ENCODE results near the gene RPL38.

RPL38 gene

DNA sequence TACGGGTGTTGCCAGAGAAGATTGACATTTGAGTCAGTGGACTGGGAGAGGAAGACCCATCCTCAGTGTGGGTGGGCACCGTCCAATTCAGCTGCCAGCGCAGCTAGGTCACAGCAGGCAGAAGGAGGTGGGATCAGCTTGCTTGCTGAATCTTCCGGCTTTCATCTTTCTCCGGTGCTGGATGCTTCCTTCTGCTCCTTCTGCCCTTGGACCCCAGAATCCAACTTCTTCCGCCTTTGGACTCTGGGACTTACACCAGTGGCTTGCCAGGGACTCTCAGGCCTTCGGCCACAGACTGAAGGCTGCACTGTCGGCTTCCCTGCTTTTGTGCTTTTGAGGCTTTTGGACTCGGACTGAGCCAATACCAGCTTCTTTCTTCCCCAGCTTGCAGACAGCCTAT is 46.1 kb upstream of the RPL38 start:
- Histone ChIP-seq H2AFZ (ENCODE audit: low read depth, low read length, severe bottlenecking) (no peak overlapping the region), H3K27me3 (ENCODE audit: low read length) (no peaks in the 10 kb centered on the region), H3K36me3 (ENCODE audit: low read length) (no peaks in the 10 kb centered on the region), H4K20me1 (ENCODE audit: low read depth, low read length) (no peaks in the 10 kb centered on the region), H3K79me2 (ENCODE audit: insufficient read depth, low read length) (no peaks in the 10 kb centered on the region), H3K4me3 (ENCODE audit: insufficient read depth, low read length, poor library complexity, severe bottlenecking) (no peak overlapping the region), H3K4me2 (ENCODE audit: low read depth, low read length, poor library complexity, severe bottlenecking) (no peak overlapping the region), H3K27ac (ENCODE audit: low read depth, low read length) (no peak overlapping the region), H3F3A (ENCODE audit: insufficient read depth) (no peaks in the 10 kb centered on the region), H3K9me3 (ENCODE audit: insufficient read depth, low read length) (no peaks in the 10 kb centered on the region), H3K9me2 (replicated peaks; ENCODE audit: insufficient read depth, low read length) (no peaks in the 10 kb centered on the region), H3K9ac (ENCODE audit: low read length) (no peak overlapping the region)
- TF ChIP-seq, protein P1, sequence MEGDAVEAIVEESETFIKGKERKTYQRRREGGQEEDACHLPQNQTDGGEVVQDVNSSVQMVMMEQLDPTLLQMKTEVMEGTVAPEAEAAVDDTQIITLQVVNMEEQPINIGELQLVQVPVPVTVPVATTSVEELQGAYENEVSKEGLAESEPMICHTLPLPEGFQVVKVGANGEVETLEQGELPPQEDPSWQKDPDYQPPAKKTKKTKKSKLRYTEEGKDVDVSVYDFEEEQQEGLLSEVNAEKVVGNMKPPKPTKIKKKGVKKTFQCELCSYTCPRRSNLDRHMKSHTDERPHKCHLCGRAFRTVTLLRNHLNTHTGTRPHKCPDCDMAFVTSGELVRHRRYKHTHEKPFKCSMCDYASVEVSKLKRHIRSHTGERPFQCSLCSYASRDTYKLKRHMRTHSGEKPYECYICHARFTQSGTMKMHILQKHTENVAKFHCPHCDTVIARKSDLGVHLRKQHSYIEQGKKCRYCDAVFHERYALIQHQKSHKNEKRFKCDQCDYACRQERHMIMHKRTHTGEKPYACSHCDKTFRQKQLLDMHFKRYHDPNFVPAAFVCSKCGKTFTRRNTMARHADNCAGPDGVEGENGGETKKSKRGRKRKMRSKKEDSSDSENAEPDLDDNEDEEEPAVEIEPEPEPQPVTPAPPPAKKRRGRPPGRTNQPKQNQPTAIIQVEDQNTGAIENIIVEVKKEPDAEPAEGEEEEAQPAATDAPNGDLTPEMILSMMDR (IDR thresholded peaks at IDR 0.05; ENCODE audit: insufficient read depth, low read length, poor library complexity, severe bottlenecking) = no peak
- TF ChIP-seq EZH2phosphoT487 (conservative IDR thresholded peaks at IDR 0.05; ENCODE audit: low read length) = no peak

DNA sequence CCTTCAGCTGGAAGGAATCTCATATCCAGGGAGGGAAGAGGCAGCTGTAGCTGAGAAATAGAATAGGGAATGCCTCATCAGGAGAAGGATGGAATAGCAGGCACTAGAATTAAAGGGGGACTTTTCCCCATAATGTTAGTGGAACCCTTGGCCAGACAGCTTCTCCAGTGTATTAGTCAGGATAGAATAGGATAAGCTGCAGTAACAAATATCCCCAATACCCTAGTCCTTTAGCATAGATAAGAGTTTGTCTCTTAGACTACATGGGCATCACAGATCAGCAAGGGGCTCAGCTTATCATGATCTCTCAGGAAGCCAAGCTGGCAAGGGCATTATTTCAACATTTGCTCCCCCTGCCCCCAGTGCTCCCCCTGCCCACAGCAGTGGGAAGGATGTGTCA is 44.7 kb upstream of the RPL38 start:
- no peaks in the 10 kb centered on the region for H3K27me3 ChIP-seq (ENCODE audit: low read length)

DNA sequence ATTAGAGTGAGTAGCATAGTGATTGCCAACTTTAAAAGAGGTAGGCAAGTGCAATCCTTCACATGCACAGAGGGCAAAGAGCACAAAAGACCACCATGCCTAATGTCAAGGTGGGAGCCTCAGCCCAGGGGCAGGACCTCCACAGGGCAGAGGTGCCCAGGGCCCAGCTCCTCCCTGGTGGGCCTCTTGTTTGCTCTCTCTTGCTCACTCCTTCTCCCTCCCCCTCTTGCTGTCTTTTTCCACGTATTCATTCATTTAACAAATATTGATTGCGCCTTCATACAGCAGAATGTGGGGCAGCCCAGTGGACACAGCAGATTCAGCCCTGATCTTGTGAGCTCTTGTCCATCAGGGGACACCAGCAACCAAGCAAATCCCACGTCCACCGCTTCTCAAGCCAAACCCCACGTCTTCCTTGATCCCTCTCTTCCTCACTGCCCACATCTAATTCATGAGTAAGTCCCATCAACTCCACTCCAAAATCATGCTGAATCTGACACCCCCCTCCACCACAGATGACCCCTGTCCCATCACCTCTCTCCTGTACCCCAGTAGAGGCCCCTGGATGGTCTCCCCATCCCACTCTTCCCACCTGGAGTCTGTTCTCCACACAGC is 44.1 kb upstream of the RPL38 start:
- H2AFZ ChIP-seq (ENCODE audit: low read depth, low read length, severe bottlenecking) = no peak overlapping the region
- H4K20me1 ChIP-seq (ENCODE audit: low read depth, low read length) = no peaks in the 10 kb centered on the region
- H3K27me3 ChIP-seq (ENCODE audit: low read length) = no peaks in the 10 kb centered on the region
- TF ChIP-seq, protein P1 (IDR thresholded peaks at IDR 0.05; ENCODE audit: insufficient read depth, low read length, poor library complexity, severe bottlenecking) = no peak
- TF ChIP-seq EZH2phosphoT487 (conservative IDR thresholded peaks at IDR 0.05; ENCODE audit: low read length) = no peak
- no peak overlapping the region for H3K27ac ChIP-seq (ENCODE audit: low read depth, low read length)
- no peaks in the 10 kb centered on the region for H3K36me3 ChIP-seq (ENCODE audit: low read length)
- no peak overlapping the region for H3K9ac ChIP-seq (ENCODE audit: low read length)
- H3F3A ChIP-seq (ENCODE audit: insufficient read depth) = no peaks in the 10 kb centered on the region
- no peak overlapping the region for H3K4me3 ChIP-seq (ENCODE audit: insufficient read depth, low read length, poor library complexity, severe bottlenecking)
- H3K79me2 ChIP-seq (ENCODE audit: insufficient read depth, low read length) = no peaks in the 10 kb centered on the region
- no peak overlapping the region for H3K4me2 ChIP-seq (ENCODE audit: low read depth, low read length, poor library complexity, severe bottlenecking)
- H3K9me3 ChIP-seq (ENCODE audit: insufficient read depth, low read length) = no peaks in the 10 kb centered on the region
- H3K9me2 ChIP-seq (replicated peaks; ENCODE audit: insufficient read depth, low read length) = no peaks in the 10 kb centered on the region

More for the DNA sequence above, 44.7 kb upstream of the RPL38 start:
- Histone ChIP-seq H3K36me3 (ENCODE audit: low read length) (no peaks in the 10 kb centered on the region), H3K9me2 (replicated peaks; ENCODE audit: insufficient read depth, low read length) (no peaks in the 10 kb centered on the region), H4K20me1 (ENCODE audit: low read depth, low read length) (no peaks in the 10 kb centered on the region), H3K4me2 (ENCODE audit: low read depth, low read length, poor library complexity, severe bottlenecking) (no peak overlapping the region), H3K4me3 (ENCODE audit: insufficient read depth, low read length, poor library complexity, severe bottlenecking) (no peak overlapping the region), H3K79me2 (ENCODE audit: insufficient read depth, low read length) (no peaks in the 10 kb centered on the region), H3F3A (ENCODE audit: insufficient read depth) (no peaks in the 10 kb centered on the region), H3K9me3 (ENCODE audit: insufficient read depth, low read length) (no peaks in the 10 kb centered on the region), H3K9ac (ENCODE audit: low read length) (no peak overlapping the region), H2AFZ (ENCODE audit: low read depth, low read length, severe bottlenecking) (no peak overlapping the region), H3K27ac (ENCODE audit: low read depth, low read length) (no peak overlapping the region)
- TF ChIP-seq, protein P1 (IDR thresholded peaks at IDR 0.05; ENCODE audit: insufficient read depth, low read length, poor library complexity, severe bottlenecking) = no peak
- TF ChIP-seq EZH2phosphoT487 (conservative IDR thresholded peaks at IDR 0.05; ENCODE audit: low read length) = no peak

Data from SU-DHL-6 (cell line).